ENCODE measurements around the gene NCKAP5.
"Not testable (repeated sequence)": the region's sequence is repeated elsewhere in the genome, so short reads cannot be mapped to it uniquely, and the experiment has no call there.

The NCKAP5 gene

GRCh38 chr2:133492719-133493380 is 75.4 kb downstream of the NCKAP5 start:
- no peak for DNase-seq

GRCh38 chr2:133490411-133490980 is 77.8 kb downstream of the NCKAP5 start:
- DNase-seq, result no peak

- DNase-seq, result no peak
Measured at GRCh38 chr2:133489641-133490410, 78.4 kb downstream of the NCKAP5 start.

GRCh38 chr2:133489146-133489545 is 79.1 kb downstream of the NCKAP5 start:
- DNase-seq, result no peak

- no peak for DNase-seq
Measured at GRCh38 chr2:133486771-133487191, 81.5 kb downstream of the NCKAP5 start.

- DNase-seq, result no peak
Measured at GRCh38 chr2:133485868-133486267, 82.4 kb downstream of the NCKAP5 start.

GRCh38 chr2:133484784-133485183 is 83.5 kb downstream of the NCKAP5 start:
- no peak for DNase-seq

- DNase-seq, result no peak
Measured at GRCh38 chr2:133484106-133484505, 84.2 kb downstream of the NCKAP5 start.

GRCh38 chr2:133483181-133483580 is 85.1 kb downstream of the NCKAP5 start:
- no peak for DNase-seq

- DNase-seq, result no peak
Measured at GRCh38 chr2:133480707-133481429, 87.4 kb downstream of the NCKAP5 start.

- no peak for DNase-seq
Measured at GRCh38 chr2:133477616-133477990, 90.7 kb downstream of the NCKAP5 start.

- DNase-seq, result no peak
Measured at GRCh38 chr2:133476931-133477615, 91.2 kb downstream of the NCKAP5 start.

- DNase-seq, result no peak
Measured at GRCh38 chr2:133476286-133476685, 92.0 kb downstream of the NCKAP5 start.

- DNase-seq, result no peak
Measured at GRCh38 chr2:133475610-133476009, 92.7 kb downstream of the NCKAP5 start.

GRCh38 chr2:133470446-133470845 is 97.8 kb downstream of the NCKAP5 start:
- not testable (repeated sequence) for DNase-seq

- no peak for DNase-seq
Measured at GRCh38 chr2:133462811-133463210, 105.5 kb downstream of the NCKAP5 start.

GRCh38 chr2:133461484-133461883 is 106.8 kb downstream of the NCKAP5 start:
- DNase-seq, result no peak

GRCh38 chr2:133459590-133459989 is 108.7 kb downstream of the NCKAP5 start:
- DNase-seq, result no peak

GRCh38 chr2:133458280-133458679 is 110.0 kb downstream of the NCKAP5 start:
- no peak for DNase-seq

- DNase-seq, result no peak
Measured at GRCh38 chr2:133457861-133458260, 110.4 kb downstream of the NCKAP5 start.

GRCh38 chr2:133456971-133457370 is 111.3 kb downstream of the NCKAP5 start:
- DNase-seq, result no peak

GRCh38 chr2:133456156-133456555 is 112.1 kb downstream of the NCKAP5 start:
- DNase-seq, result no peak

GRCh38 chr2:133453032-133453431 is 115.2 kb downstream of the NCKAP5 start:
- DNase-seq, result no peak
